ENCODE results near the gene LAMA4.

- TF ChIP-seq POLR2AphosphoS5 (IDR thresholded peaks at IDR 0.05; ENCODE audit: insufficient read depth in 1 of 2, low read depth in 1 of 2) (no peak), POLR2A (IDR thresholded peaks at IDR 0.05) (no peak)
- TF ChIP-seq, protein P1, sequence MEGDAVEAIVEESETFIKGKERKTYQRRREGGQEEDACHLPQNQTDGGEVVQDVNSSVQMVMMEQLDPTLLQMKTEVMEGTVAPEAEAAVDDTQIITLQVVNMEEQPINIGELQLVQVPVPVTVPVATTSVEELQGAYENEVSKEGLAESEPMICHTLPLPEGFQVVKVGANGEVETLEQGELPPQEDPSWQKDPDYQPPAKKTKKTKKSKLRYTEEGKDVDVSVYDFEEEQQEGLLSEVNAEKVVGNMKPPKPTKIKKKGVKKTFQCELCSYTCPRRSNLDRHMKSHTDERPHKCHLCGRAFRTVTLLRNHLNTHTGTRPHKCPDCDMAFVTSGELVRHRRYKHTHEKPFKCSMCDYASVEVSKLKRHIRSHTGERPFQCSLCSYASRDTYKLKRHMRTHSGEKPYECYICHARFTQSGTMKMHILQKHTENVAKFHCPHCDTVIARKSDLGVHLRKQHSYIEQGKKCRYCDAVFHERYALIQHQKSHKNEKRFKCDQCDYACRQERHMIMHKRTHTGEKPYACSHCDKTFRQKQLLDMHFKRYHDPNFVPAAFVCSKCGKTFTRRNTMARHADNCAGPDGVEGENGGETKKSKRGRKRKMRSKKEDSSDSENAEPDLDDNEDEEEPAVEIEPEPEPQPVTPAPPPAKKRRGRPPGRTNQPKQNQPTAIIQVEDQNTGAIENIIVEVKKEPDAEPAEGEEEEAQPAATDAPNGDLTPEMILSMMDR (IDR thresholded peaks at IDR 0.05), result no peak
Observed at GRCh38 chr6:112224088-112224487, 30.3 kb downstream of the LAMA4 start.

Measured in vagina (tissue), 2 donors.